Activated CD4-positive, alpha-beta T cell treated with anti-CD3 and anti-CD28 coated beads, Interleukin-2, amount 10 ng/mL, durations not matched to agents 24 days and 14 days (primary cell): ENCODE data around the gene WDR27. TPM values are rescaled to one million over a fixed set of nuclear protein-coding genes. Genes with fewer than 3 reads are reported as not detected.

Experiments used
- DNase-seq: peaks from one replicate; pipeline ENCODE4 v3.0.0; 2022
- H3K27ac Mint-ChIP-seq: one replicate; pipeline ENCODE4 v1.8.0; 2022; ENCODE audit warnings: mild to moderate bottlenecking, mixed read lengths
- H3K27me3 Mint-ChIP-seq: one replicate; pipeline ENCODE4 v1.8.0; 2022; ENCODE audit warnings: mixed read lengths
- H3K36me3 Mint-ChIP-seq: one replicate; pipeline ENCODE4 v1.8.0; 2022; ENCODE audit warnings: low read depth, mild to moderate bottlenecking, mixed read lengths
- H3K4me1 Mint-ChIP-seq: one replicate; pipeline ENCODE4 v1.8.0; 2021; ENCODE audit warnings: mixed read lengths
- H3K4me3 Mint-ChIP-seq: one replicate; pipeline ENCODE4 v1.8.0; 2022; ENCODE audit warnings: mild to moderate bottlenecking, moderate library complexity, mixed read lengths
- H3K9me3 Mint-ChIP-seq: one replicate; pipeline ENCODE4 v1.8.0; 2021; ENCODE audit warnings: mixed read lengths
- intact Hi-C: fragments of 100-400 bp; cut with micrococcal nuclease; formaldehyde crosslinking; loops from one replicate; pipeline ENCODE4 v1.15.1; 2023
- total RNA-seq: library from RNA; stranded (reverse); gene quantifications from 2 replicates; pipeline ENCODE4 v1.2.3, GENCODE V29; 2022

Gene WDR27
- total RNA-seq, 1 donor from 2014 or later: 33.3 TPM

DNA sequence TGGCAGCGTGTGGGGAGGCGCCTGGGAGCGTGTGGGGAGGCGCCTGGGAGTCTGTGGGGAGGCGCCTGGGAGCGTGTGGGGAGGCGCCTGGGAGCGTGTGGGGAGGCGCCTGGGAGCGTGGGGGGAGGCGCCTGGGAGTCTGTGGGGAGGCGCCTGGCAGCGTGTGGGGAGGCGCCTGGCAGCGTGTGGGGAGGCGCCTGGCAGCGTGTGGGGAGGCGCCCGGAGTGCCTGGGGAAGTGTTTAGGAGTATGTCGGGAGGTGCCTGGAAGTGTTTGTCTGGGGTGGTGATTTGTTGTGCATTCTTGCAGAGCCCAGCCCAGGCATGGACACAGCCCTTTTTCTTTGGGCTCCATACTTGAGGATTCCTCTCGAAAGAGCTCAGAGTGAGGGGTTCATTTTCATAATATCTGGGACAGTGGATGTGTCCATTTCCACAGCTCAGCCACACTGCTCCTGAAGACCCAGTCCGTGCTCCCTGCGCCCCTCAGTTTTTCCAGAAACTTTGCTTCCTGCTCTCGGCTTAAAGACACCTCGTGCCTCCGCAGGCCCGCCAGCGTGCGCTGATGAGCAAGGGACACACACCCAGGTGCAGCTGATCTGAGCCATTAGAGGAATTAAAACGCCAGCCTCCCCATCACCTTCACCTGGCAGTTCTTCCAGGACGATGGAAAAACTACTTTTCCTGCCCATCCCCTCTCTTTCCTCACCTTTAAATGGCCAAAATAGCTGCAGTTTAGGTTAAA is 276.0 kb downstream of the WDR27 start:
- Mint-ChIP-seq H3K4me3 (no peak overlapping the region), H3K27me3 (no peaks in the 10 kb centered on the region), H3K4me1 (no peaks in the 10 kb centered on the region), H3K36me3 (no peaks in the 10 kb centered on the region), H3K9me3 (peaks cover 5% of the 10 kb centered on the region), H3K27ac (no peak overlapping the region)
- intact Hi-C loops: no loop called here
- DNase-seq: no peak

DNA sequence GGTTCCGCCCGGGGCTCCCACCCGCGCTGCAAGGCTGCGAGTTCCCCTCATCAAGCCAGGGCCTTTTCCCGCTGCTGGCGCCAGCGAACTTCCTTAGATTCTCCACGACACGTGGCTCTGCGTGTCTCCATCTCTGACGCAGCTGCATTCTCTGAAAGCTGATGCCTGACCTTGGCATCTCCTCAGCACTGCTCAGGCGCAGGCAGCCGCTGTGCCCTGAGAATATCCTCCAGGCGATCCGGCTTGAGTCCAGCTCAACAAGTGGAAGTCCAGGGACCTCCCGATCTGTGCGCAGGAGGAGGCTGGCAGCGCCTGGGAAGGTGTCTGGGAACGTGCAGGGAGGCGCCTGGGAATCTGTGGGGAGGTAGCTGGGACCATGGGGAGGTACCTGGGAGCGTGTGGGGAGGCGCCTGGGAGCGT is 277.0 kb downstream of the WDR27 start:
- intact Hi-C loops: no loop called here
- H3K4me1 Mint-ChIP-seq: no peaks in the 10 kb centered on the region
- no peaks in the 10 kb centered on the region for H3K36me3 Mint-ChIP-seq
- H3K9me3 Mint-ChIP-seq: peaks cover under 1% of the 10 kb centered on the region
- DNase-seq: no peak
- no peak overlapping the region for H3K27ac Mint-ChIP-seq
- H3K27me3 Mint-ChIP-seq: no peaks in the 10 kb centered on the region
- H3K4me3 Mint-ChIP-seq: no peak overlapping the region

DNA sequence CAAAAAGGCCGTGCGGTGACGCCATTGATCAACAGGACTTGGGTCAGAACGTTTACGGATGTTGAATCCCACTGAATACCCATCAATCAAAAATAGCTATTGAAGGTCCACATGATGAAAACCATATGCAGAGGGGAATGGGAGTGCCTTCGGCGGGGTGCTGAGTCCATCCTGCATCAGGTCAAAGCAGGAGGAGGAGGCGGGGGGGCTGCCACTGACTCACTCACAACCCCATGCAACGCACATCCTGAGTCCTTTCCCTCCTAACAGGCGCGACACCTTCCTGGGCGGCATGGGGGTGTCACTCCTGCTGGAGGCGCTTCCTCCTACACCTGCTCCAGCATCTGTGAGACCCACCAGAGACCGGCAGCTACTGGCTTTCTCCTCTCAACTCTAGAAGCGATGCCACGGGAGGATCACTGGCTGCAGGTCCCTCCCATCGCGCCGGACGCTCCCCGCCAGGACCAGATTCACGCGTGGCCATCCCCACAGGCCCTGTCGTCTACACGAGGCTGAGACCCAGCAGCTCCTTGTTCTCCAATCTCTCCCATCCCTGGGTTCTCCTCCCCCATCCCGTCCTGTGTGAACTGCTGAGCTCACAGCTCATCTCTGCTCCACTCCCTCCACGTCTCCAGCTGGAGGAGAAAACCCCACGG is 277.6 kb downstream of the WDR27 start:
- Mint-ChIP-seq H3K36me3 (no peaks in the 10 kb centered on the region), H3K27me3 (no peaks in the 10 kb centered on the region), H3K9me3 (no peaks in the 10 kb centered on the region), H3K4me3 (no peak overlapping the region), H3K27ac (no peak overlapping the region), H3K4me1 (no peaks in the 10 kb centered on the region)
- DNase-seq: no peak
- intact Hi-C loops: no loop called here

DNA sequence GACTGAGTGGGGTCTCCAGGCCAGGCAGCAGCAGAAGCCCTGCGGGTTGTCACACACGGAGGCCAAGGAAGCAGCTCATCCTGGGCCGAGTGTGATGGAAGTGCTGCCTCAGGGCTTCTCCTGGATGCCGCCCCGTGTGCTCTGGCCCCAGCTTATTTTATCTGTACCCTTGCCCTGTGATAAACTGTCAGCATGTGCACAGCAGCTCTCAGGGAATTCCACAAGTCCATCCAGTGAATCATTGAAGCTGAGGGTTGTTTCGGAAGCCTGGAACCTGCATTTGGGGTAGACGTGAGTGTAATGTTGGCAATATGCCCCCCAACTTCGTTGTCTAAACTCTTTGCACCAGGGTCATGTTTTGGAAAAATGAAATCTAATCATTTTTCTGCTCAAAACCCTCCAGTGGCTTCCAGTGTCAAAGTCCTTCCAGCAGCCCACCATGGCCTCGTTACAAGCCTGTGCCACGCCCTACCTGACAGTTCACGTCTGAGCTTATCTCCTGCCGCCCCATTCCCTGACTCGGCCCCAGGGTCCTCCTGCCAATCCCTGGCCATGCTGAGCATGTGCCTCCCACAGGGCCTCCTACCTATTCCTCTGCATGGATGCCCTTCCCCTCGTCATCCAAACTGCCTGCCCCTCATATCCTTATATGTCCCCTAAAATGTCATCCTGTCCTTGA is 280.1 kb downstream of the WDR27 start:
- intact Hi-C loops: no loop called here

DNA sequence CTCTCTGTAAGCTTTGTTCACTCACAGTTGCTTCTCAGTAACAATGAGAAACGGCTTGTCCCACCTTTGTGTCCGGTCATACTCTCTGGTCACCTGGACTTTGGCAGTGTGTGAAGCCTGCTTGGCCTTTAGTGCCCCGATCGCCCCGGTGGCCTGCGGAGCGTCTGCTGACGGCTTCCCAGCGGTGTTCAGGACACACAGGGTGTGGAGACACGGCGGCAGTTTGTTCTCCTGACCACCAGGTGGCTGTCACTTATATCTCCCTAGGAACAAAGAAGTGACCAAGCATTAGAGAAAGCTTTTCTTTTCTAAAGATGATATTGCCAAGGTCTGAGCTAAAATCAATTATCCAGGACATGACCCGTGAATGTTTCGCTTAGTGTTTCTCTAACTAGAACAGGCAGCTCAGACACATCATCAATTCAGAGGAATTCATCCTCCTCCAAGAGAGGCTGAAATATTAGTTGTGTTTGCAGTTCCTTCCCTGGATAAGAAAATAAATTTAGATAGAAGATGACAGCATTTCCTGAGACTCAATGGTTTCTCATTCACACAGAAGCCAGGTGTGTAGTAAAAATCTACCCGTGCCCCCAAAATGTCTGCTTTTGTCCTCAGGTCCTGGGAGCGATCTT is 280.8 kb downstream of the WDR27 start:
- no peaks in the 10 kb centered on the region for H3K27me3 Mint-ChIP-seq
- no peak overlapping the region for H3K27ac Mint-ChIP-seq
- H3K36me3 Mint-ChIP-seq: no peaks in the 10 kb centered on the region
- no peak overlapping the region for H3K4me3 Mint-ChIP-seq
- DNase-seq: no peak
- H3K9me3 Mint-ChIP-seq: no peaks in the 10 kb centered on the region
- intact Hi-C loops: no loop called here
- no peaks in the 10 kb centered on the region for H3K4me1 Mint-ChIP-seq

More for the DNA sequence above, 280.1 kb downstream of the WDR27 start:
- H3K4me3 Mint-ChIP-seq: no peak overlapping the region
- H3K4me1 Mint-ChIP-seq: no peaks in the 10 kb centered on the region
- no peak overlapping the region for H3K27ac Mint-ChIP-seq
- no peaks in the 10 kb centered on the region for H3K9me3 Mint-ChIP-seq
- H3K36me3 Mint-ChIP-seq: no peaks in the 10 kb centered on the region
- H3K27me3 Mint-ChIP-seq: no peaks in the 10 kb centered on the region
- DNase-seq: no peak

DNA sequence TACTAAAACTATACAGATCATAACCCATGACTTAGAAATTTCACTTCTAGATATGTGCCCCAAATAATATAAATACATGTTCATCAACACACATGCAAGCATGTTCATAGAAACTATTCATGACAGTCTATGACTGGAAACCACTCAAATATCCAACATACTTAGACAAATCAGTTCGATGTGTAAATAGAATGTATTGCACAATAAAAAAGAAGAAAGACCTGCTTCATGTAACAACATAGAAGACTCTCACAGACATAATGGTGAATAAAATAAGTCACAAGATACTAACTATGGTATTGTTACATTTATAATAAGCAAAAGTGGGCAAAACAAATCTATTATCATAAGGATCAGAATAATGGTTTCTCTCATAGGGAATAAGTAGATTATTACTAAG is 284.7 kb downstream of the WDR27 start:
- Mint-ChIP-seq H3K4me3 (no peak overlapping the region), H3K27ac (no peak overlapping the region), H3K4me1 (no peaks in the 10 kb centered on the region), H3K27me3 (no peaks in the 10 kb centered on the region), H3K36me3 (no peaks in the 10 kb centered on the region), H3K9me3 (peaks cover 4% of the 10 kb centered on the region)
- intact Hi-C loops: no loop called here
- DNase-seq: no peak

DNA sequence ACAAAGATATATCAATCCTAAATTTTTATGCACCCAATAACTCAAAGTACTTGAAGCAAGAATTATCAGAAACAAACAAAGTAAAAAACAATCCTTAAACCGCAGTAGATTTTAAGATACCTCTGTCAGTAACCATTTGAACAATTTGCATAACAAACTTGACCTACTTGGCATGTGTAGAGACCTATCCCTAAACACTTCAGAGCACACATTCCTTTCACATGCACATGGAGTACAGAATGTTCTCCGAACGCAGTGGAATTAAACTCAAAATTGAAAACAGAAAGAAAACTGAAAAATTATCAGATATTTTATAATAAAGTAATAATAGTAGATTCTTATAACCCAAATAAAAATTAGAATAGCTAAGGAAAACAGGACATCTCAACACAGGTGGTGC is 285.6 kb downstream of the WDR27 start:
- Mint-ChIP-seq H3K4me3 (no peak overlapping the region), H3K9me3 (peaks cover 4% of the 10 kb centered on the region), H3K27me3 (no peaks in the 10 kb centered on the region), H3K27ac (no peak overlapping the region), H3K4me1 (no peaks in the 10 kb centered on the region), H3K36me3 (no peaks in the 10 kb centered on the region)
- intact Hi-C loops: no loop called here
- DNase-seq: no peak

DNA sequence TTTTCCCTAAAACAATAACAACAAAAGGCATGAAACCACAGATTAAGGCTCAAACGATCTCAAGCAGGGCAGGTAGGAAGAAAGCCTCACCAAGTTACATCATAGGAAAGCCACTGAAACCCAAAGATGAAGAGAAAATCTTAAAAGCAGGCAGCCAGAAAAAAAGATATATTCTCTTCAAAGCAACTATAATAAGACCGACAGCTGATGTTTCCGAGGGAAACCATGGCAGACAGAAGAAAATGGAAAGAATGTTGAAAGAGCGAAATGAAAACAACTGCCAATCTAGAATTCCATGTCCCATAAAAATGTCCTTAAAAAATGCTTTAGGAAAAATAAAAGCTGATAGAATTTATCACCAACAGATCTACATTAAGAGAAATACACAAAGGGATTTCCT is 286.6 kb downstream of the WDR27 start:
- Mint-ChIP-seq H3K27me3 (no peaks in the 10 kb centered on the region), H3K4me1 (no peaks in the 10 kb centered on the region), H3K27ac (no peak overlapping the region), H3K4me3 (no peak overlapping the region), H3K36me3 (no peaks in the 10 kb centered on the region), H3K9me3 (peaks cover 4% of the 10 kb centered on the region)
- intact Hi-C loops: no loop called here
- no peak for DNase-seq

DNA sequence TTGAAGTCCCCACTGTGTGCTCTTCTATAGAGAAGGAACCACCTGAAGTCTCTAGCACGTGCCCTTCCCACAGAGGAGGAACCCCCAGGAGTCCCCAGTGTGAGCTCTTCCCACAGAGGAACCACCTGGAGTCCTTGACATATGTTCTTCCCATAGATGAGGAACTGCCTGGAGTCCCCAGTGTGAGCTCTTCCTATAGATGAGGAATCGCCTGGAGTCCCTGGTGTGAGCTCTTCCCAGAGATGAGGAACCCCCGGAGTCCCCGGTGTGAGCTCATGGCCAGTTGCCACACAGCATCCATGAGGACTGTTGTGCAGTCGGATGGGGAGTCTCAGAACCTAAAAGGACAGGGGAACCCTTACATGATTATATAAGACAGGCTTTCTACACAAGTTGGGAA is 290.1 kb downstream of the WDR27 start:
- Mint-ChIP-seq H3K9me3 (peaks cover 4% of the 10 kb centered on the region), H3K36me3 (no peaks in the 10 kb centered on the region), H3K27ac (no peak overlapping the region), H3K4me1 (no peaks in the 10 kb centered on the region), H3K4me3 (no peak overlapping the region), H3K27me3 (no peaks in the 10 kb centered on the region)
- no peak for DNase-seq
- intact Hi-C loops: no loop called here

DNA sequence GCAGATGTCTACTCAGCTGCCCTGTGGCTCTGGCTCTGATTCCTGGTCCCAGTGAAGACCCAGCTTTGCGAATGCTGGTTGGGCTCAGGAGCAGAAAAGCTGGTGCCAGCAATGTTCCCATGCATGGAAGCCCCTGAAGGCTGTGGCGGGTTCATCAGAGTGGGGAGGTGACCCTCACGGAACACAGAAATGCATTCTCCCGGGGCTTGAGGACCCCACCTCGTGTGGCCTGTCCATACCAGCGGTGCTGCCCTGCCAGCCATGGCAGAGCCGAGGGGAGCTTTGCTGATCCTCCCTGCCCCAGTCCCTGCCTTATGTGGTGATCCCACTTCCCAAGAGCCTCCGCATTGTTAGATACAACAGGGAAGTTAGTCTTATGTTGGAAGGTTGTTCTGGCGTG is 290.5 kb downstream of the WDR27 start:
- Mint-ChIP-seq H3K9me3 (peaks cover 4% of the 10 kb centered on the region), H3K27me3 (no peaks in the 10 kb centered on the region), H3K36me3 (no peaks in the 10 kb centered on the region), H3K4me1 (no peaks in the 10 kb centered on the region), H3K4me3 (no peak overlapping the region), H3K27ac (no peak overlapping the region)
- no peak for DNase-seq
- intact Hi-C loops: no loop called here

DNA sequence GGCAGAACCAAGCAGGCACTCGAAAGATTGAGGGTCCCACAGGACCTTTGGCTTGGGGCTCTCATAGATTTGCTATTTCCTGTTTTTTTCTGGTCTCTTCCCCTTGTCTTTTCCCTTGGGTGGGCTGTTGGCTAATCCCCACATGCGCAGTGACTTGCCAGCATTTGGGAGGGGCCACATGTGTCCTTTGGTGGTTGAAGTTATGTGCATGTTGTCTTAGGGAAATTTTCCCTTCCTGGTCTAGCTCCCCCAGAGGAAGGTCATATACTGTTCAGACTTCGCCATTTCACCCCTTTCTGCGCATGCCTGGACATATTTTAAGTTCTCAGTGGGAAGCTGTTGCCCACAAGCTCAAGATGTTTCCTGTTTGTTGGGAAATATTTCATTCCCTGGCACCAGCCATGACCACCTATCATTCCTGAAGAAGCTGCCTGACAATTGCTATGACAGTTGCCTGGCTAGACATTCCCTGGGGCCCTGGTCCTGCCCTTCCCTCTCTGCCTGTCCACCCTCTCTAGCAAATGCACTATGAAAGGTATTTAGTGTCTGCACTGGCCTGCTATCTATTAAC is 292.0 kb downstream of the WDR27 start:
- Mint-ChIP-seq H3K27ac (no peak overlapping the region), H3K4me3 (no peak overlapping the region), H3K36me3 (no peaks in the 10 kb centered on the region), H3K9me3 (peaks cover 4% of the 10 kb centered on the region), H3K27me3 (no peaks in the 10 kb centered on the region), H3K4me1 (no peaks in the 10 kb centered on the region)
- intact Hi-C loops: no loop called here
- no peak for DNase-seq

DNA sequence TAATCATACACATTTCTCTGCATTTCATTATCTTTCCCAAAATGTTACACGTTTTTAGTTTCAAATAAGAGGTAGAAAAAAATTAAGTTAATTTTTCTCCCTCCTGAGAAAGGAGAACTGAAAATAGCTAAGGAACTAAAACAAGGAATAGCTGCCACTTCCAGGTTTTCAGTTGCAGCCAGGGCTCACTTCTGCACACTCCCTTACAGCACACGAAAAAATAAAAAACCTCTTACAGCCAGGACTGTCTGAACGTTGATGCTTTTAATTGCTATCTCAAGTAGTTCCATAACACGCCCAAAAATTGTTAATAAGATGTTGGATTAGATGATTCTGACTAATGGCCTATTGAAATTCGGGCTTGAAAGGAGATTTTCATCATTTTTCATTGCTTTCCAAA is 294.5 kb downstream of the WDR27 start:
- Mint-ChIP-seq H3K36me3 (no peaks in the 10 kb centered on the region), H3K27ac (no peak overlapping the region), H3K9me3 (no peaks in the 10 kb centered on the region), H3K4me3 (no peak overlapping the region), H3K4me1 (no peaks in the 10 kb centered on the region), H3K27me3 (no peaks in the 10 kb centered on the region)
- intact Hi-C loops: no loop called here
- no peak for DNase-seq
